Neural cell (in vitro differentiated cells): ENCODE data around the gene SNRPB. TPM values are rescaled to one million over a fixed set of nuclear protein-coding genes. Genes with fewer than 3 reads are reported as not detected.

Experiments
- H2AFZ ChIP-seq: fragments of 200-600, 300-800 bp; sonication (generic), shearing (Covaris generic); 2 replicates; pipeline ENCODE4 v1.6.0; 2014; ENCODE audit warnings: low read depth, mild to moderate bottlenecking, antibody characterized with exemption, low read length, moderate library complexity
- H3F3A ChIP-seq: fragments of 200-600 bp; shearing (Covaris generic); 2 replicates; pipeline ENCODE4 v1.6.1; 2016; ENCODE audit warnings: mild to moderate bottlenecking, moderate library complexity, mixed read lengths, antibody characterized with exemption, low read length; ENCODE audit not compliant: insufficient read depth, poor library complexity, severe bottlenecking
- H3K27ac ChIP-seq: fragments of 200-600, 300-800 bp; sonication (generic), shearing (Covaris generic); 2 replicates; pipeline ENCODE4 v1.5.1; 2014; ENCODE audit warnings: mild to moderate bottlenecking, low read length, moderate library complexity
- H3K27me3 ChIP-seq: fragments of 300-800, 200-600 bp; sonication (generic), shearing (Covaris generic); 2 replicates; pipeline ENCODE4 v1.6.0; 2014; ENCODE audit warnings: mild to moderate bottlenecking, low read depth, low read length, moderate library complexity; ENCODE audit not compliant: insufficient read depth
- H3K36me3 ChIP-seq: fragments of 300-800, 200-600 bp; sonication (generic), shearing (Covaris generic); 2 replicates; pipeline ENCODE4 v1.5.1; 2014; ENCODE audit warnings: mild to moderate bottlenecking, antibody characterized with exemption, low read length, moderate library complexity; ENCODE audit not compliant: insufficient read depth
- H3K4me2 ChIP-seq: fragments of 300-800, 200-600 bp; sonication (generic), shearing (Covaris generic); 2 replicates; pipeline ENCODE4 v1.6.0; 2014; ENCODE audit warnings: mild to moderate bottlenecking, low read length
- H3K4me3 ChIP-seq: fragments of 300-800, 200-600 bp; sonication (generic), shearing (Covaris generic); 2 replicates; pipeline ENCODE4 v1.5.1; 2014; ENCODE audit warnings: mild to moderate bottlenecking, low read length, moderate library complexity
- H3K79me2 ChIP-seq: fragments of 200-600 bp; shearing (Covaris generic); replicated peaks from 2 replicates; pipeline ENCODE4 v1.6.0; 2014; ENCODE audit warnings: mild to moderate bottlenecking, low read length, moderate library complexity; ENCODE audit not compliant: insufficient read depth
- H3K9ac ChIP-seq: fragments of 300-800, 200-600 bp; sonication (generic), shearing (Covaris generic); 2 replicates; pipeline ENCODE4 v1.6.1; 2016; ENCODE audit warnings: mild to moderate bottlenecking, low read length, mixed read lengths
- H3K9me2 ChIP-seq: fragments of 200-600 bp; shearing (Covaris generic); 2 replicates; pipeline ENCODE4 v1.6.1; 2016; ENCODE audit warnings: mild to moderate bottlenecking, low read length, mixed read lengths; ENCODE audit not compliant: insufficient read depth
- H3K9me3 ChIP-seq: fragments of 200-600, 300-800 bp; sonication (generic), shearing (Covaris generic); 2 replicates; pipeline ENCODE4 v1.6.1; 2016; ENCODE audit warnings: mild to moderate bottlenecking, mixed run types, low read length, moderate library complexity, mixed read lengths
- H4K20me1 ChIP-seq: fragments of 200-600 bp; shearing (Covaris generic); 2 replicates; pipeline ENCODE4 v1.6.1; 2016; ENCODE audit warnings: mild to moderate bottlenecking, mixed run types; ENCODE audit not compliant: insufficient read depth
- CTCF ChIP-seq: fragments of 450-650 bp; IDR thresholded peaks from 2 replicates; pipeline ENCODE4 v1.5.1; 2014; ENCODE audit warnings: antibody characterized with exemption, mild to moderate bottlenecking, moderate library complexity; ENCODE audit not compliant: poor library complexity, severe bottlenecking
- EP300 ChIP-seq: fragments of 450-650 bp; conservative IDR thresholded peaks from 2 replicates; pipeline ENCODE4 v1.6.1; 2014; ENCODE audit warnings: antibody characterized with exemption, mild to moderate bottlenecking, moderate library complexity; ENCODE audit not compliant: poor library complexity, severe bottlenecking
- EZH2 ChIP-seq: fragments of 200-600, 300-800 bp; shearing (Covaris generic), sonication (generic); IDR thresholded peaks from 2 replicates; pipeline ENCODE4 v1.6.1; 2014; ENCODE audit warnings: antibody characterized with exemption, low read length, borderline replicate concordance, mild to moderate bottlenecking; ENCODE audit not compliant: insufficient read depth, poor library complexity, severe bottlenecking
- MXI1 ChIP-seq: fragments of 450-650 bp; conservative IDR thresholded peaks from 2 replicates; pipeline ENCODE4 v1.6.1; 2014; ENCODE audit warnings: antibody characterized with exemption, mild to moderate bottlenecking; ENCODE audit not compliant: poor library complexity, severe bottlenecking
- POLR2AphosphoS5 ChIP-seq: IDR thresholded peaks from 2 replicates; pipeline ENCODE4 v1.6.1; 2012
- REST ChIP-seq: IDR thresholded peaks from 2 replicates; pipeline ENCODE4 v1.6.1; 2012; ENCODE audit warnings: borderline replicate concordance
- SMC3 ChIP-seq: fragments of 450-650 bp; conservative IDR thresholded peaks from 2 replicates; pipeline ENCODE4 v1.6.1; 2014; ENCODE audit warnings: antibody characterized with exemption, mild to moderate bottlenecking, moderate library complexity; ENCODE audit not compliant: poor library complexity
- TAF1 ChIP-seq: IDR thresholded peaks from 2 replicates; pipeline ENCODE4 v1.6.1; 2012; ENCODE audit warnings: low read depth
- polyA plus RNA-seq: library from polyadenylated mRNA; depleted of rRNA; stranded (reverse); fragments of >200 nt; gene quantifications from 2 replicates; pipeline ENCODE4 v1.2.3, GENCODE V29; 2014

SNRPB gene
- polyA plus RNA-seq, 1 donor from 2014 or later = 289 TPM

GRCh38 chr20:2509794-2510193 is 39.2 kb upstream of the SNRPB start:
- H3K9me2 ChIP-seq = no peaks in the 10 kb centered on the region
- no peak overlapping the region for H2AFZ ChIP-seq
- peaks cover 12% of the 10 kb centered on the region for H3K79me2 ChIP-seq
- no peaks in the 10 kb centered on the region for H4K20me1 ChIP-seq
- H3K9me3 ChIP-seq = no peaks in the 10 kb centered on the region
- H3K4me3 ChIP-seq = peak overlapping the region; percentile 75
- no peak overlapping the region for H3K9ac ChIP-seq
- H3K36me3 ChIP-seq = no peaks in the 10 kb centered on the region
- H3F3A ChIP-seq = no peaks in the 10 kb centered on the region
- H3K27me3 ChIP-seq = peaks cover 16% of the 10 kb centered on the region
- H3K27ac ChIP-seq = no peak overlapping the region
- H3K4me2 ChIP-seq = peak overlapping the region; percentile 30
- TF ChIP-seq SMC3 (no peak), MXI1 (no peak), POLR2AphosphoS5 (no peak), REST (no peak), EP300 (no peak)

- peaks cover 12% of the 10 kb centered on the region for H3K79me2 ChIP-seq
- H4K20me1 ChIP-seq = no peaks in the 10 kb centered on the region
- no peak for TF ChIP-seq CTCF
- TF ChIP-seq MXI1 = no peak
- TF ChIP-seq TAF1 = no peak
- no peak for TF ChIP-seq EZH2
- H2AFZ ChIP-seq = peak overlapping the region; percentile 89
- no peak overlapping the region for H3K27ac ChIP-seq
- no peaks in the 10 kb centered on the region for H3K9me2 ChIP-seq
- H3F3A ChIP-seq = no peaks in the 10 kb centered on the region
- no peaks in the 10 kb centered on the region for H3K36me3 ChIP-seq
- H3K27me3 ChIP-seq = peaks cover 13% of the 10 kb centered on the region
- peak overlapping the region; percentile 75 for H3K4me3 ChIP-seq
- H3K9me3 ChIP-seq = no peaks in the 10 kb centered on the region
- peak overlapping the region; percentile 30 for H3K4me2 ChIP-seq
- H3K9ac ChIP-seq = peak overlapping the region; percentile 74
Observed at GRCh38 chr20:2509468-2509781, 38.8 kb upstream of the SNRPB start.
